ENCODE data around the gene FEZF2. TPM values are rescaled to one million over a fixed set of nuclear protein-coding genes. Genes with fewer than 3 reads are reported as not detected.

Gene FEZF2
- total RNA-seq, 1 experiment from 2014 or later: not detected

- TF ChIP-seq MAX (CRISPR knock-in tag; IDR thresholded peaks at IDR 0.05): no peak
- TF ChIP-seq ZNF671 (CRISPR knock-in tag; IDR thresholded peaks at IDR 0.05): no peak
- no peak for TF ChIP-seq TP53 (CRISPR knock-in tag; IDR thresholded peaks at IDR 0.05)
- no peak for TF ChIP-seq FOXP4 (CRISPR knock-in tag; IDR thresholded peaks at IDR 0.05)
- TF ChIP-seq TEAD1 (CRISPR knock-in tag; IDR thresholded peaks at IDR 0.05): no peak
- no peak for TF ChIP-seq ESRRA (CRISPR knock-in tag; IDR thresholded peaks at IDR 0.05; ENCODE audit: borderline replicate concordance)
- no peak for TF ChIP-seq TCF7 (CRISPR knock-in tag; IDR thresholded peaks at IDR 0.05; ENCODE audit: low read depth)
- no peak for TF ChIP-seq GTF2I (CRISPR knock-in tag; conservative IDR thresholded peaks at IDR 0.05)
These were observed 1.2 kb upstream of the FEZF2 start (continued) for GRCh38 chr3:62374341-62375218.

- TF ChIP-seq CBFB (CRISPR knock-in tag; IDR thresholded peaks at IDR 0.05; ENCODE audit: low read depth) (no peak), CREB1 (CRISPR knock-in tag; IDR thresholded peaks at IDR 0.05) (no peak), TEAD1 (CRISPR knock-in tag; IDR thresholded peaks at IDR 0.05) (no peak), ZBTB43 (CRISPR knock-in tag; IDR thresholded peaks at IDR 0.05) (no peak), ZNF281 (CRISPR knock-in tag; IDR thresholded peaks at IDR 0.05) (no peak), ZMAT4 (CRISPR knock-in tag; IDR thresholded peaks at IDR 0.05) (no peak), NFATC4 (CRISPR knock-in tag; IDR thresholded peaks at IDR 0.05) (no peak), RELA (CRISPR knock-in tag; IDR thresholded peaks at IDR 0.05; ENCODE audit: borderline replicate concordance) (no peak), JUN (CRISPR knock-in tag; IDR thresholded peaks at IDR 0.05) (no peak), AR (CRISPR knock-in tag; IDR thresholded peaks at IDR 0.05) (no peak), ARID4B (CRISPR knock-in tag; IDR thresholded peaks at IDR 0.05; ENCODE audit: borderline replicate concordance) (no peak), ATF3 (CRISPR knock-in tag; conservative IDR thresholded peaks at IDR 0.05) (no peak)
- Mint-ChIP-seq H3K4me3 (peak overlapping the region; percentile 64), H3K9me3 (no peaks in the 10 kb centered on the region), H3K27me3 (ENCODE audit: low read depth) (peaks cover 100% of the 10 kb centered on the region), H3K27ac (no peak overlapping the region), H3K36me3 (peaks cover 2% of the 10 kb centered on the region), H3K4me1 (peaks cover 71% of the 10 kb centered on the region)
- no peak for ATAC-seq
- ChIA-PET CTCF (interaction anchor here (0.6 to 0.9 kb wide), 2 partner anchors 31 to 248 kb away, joined by 3 to 7 read pairs; no protein-coding TSS in a partner anchor), POLR2A (no interaction called here)
- peak; percentile 17 for DNase-seq (ENCODE audit: low spot score)
These were observed 474 bp upstream of the FEZF2 start for GRCh38 chr3:62373714-62374333.

Measured in WTC11 (cell line).